ENCODE data around the gene PERM1.

The PERM1 gene

DNA sequence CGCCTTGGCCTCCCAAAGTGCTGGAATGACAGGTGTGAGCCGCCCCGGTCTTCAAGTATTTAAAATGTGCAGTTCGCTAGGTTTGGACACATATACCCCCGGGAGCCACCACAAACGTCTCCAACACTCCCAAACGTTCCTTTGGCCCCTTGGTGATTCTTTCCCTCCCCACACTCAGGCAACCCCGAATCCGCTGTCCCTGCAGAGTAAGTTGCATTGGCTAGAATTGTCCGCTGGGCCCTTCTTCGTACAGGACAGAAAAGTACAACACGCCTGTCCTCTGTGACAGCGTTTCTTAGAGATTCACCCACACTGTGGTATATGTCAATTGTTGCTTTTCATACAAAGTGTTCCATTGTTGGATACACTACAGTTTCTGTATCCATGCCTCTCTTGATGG lies 3.2 kb upstream of the PERM1 start:
- no peak overlapping the region for H3K27ac ChIP-seq
- TF ChIP-seq ZFX (IDR thresholded peaks at IDR 0.05), result no peak
- TF ChIP-seq, protein P1, sequence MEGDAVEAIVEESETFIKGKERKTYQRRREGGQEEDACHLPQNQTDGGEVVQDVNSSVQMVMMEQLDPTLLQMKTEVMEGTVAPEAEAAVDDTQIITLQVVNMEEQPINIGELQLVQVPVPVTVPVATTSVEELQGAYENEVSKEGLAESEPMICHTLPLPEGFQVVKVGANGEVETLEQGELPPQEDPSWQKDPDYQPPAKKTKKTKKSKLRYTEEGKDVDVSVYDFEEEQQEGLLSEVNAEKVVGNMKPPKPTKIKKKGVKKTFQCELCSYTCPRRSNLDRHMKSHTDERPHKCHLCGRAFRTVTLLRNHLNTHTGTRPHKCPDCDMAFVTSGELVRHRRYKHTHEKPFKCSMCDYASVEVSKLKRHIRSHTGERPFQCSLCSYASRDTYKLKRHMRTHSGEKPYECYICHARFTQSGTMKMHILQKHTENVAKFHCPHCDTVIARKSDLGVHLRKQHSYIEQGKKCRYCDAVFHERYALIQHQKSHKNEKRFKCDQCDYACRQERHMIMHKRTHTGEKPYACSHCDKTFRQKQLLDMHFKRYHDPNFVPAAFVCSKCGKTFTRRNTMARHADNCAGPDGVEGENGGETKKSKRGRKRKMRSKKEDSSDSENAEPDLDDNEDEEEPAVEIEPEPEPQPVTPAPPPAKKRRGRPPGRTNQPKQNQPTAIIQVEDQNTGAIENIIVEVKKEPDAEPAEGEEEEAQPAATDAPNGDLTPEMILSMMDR (conservative IDR thresholded peaks at IDR 0.05), result no peak

DNA sequence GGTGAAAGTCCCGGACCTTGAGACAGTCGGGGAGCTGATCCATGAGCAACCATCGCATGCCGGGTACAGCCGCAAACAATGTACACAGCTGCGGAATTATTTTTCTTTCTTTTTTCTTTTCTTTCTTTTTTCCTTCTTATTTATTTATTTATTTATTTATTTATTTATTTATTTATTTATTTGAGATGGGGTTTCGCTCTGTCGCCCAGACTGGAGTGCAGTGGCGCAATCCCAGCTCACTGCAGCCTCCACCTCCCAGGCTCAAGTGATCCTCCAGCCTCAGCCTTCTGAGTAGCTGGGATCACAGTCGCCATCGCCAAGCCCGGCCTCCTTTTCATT lies 2.6 kb upstream of the PERM1 start:
- no peak overlapping the region for H3K27ac ChIP-seq
- no peak for TF ChIP-seq ZFX (IDR thresholded peaks at IDR 0.05)
- TF ChIP-seq, protein P1 (conservative IDR thresholded peaks at IDR 0.05), result no peak; the same call in 1 of the 2 replicates

DNA sequence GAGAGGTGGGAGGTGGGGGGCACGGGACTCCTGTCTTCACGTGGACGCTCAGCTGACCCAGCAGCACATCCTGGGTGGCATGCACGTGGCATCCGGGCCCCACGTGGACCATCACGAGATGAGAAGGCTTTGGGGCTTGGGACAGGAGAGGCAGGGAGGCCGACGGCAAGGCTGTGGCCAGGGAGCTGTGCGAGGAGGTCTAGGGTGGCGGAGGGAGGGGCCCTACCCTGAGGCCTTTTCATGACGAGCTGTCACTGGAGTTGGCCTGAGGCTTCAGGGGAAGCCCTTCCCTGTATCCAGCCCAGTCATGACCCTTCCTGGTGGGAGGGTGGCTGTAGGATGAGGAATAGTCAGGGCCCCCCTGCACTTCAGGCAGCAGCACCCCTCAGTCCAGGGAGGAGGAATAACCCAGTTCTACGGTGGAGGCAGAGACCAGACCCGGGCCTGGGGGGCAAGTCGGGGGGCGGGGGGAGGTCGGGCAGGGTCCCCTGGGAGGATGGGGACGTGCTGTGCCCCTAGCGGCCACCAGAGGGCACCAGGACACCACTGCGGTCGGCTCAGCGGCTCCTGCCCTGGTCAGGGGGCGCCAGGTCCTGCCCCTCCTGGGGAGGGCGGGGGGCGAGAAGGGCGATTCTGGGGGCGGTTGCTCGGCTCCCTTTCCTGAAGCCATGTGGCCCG lies 2.0 kb upstream of the PERM1 start:
- TF ChIP-seq, protein P1 (conservative IDR thresholded peaks at IDR 0.05), result peak; percentile 95
- TF ChIP-seq ZFX (IDR thresholded peaks at IDR 0.05), result no peak
- no peak overlapping the region for H3K27ac ChIP-seq

DNA sequence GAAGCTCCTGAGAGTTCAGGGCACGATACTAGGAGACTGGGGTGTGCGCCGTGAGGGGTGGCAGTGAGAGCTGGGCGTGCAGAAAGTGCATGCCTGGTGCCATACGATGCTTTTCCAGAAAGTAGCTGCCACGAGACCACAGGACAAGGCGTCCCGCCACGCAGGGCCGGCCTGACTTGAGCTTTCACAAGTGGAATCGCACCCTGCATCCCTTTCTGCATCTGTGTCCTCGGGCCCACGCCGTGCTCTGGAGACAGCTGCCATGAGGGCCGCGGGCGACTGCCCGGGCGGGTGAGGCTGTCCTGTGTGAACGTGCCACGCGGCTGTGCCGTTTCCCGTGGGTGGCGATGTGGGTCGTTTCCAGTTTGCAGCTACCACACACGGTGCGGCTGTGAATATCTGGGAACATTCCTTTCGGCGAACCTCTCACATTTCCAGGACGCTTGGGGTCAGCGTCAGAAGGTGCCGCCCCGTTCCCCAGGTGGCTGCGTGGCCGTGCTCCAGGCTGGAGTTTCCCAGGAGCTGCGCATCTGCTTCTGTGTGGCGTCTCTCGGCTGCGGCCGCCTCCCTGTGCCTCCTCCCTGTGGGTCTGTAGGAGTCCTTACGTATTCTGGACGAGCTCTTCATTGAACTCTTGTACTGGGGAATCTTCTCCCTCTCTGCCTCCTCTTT lies 1.0 kb upstream of the PERM1 start:
- TF ChIP-seq, protein P1 (conservative IDR thresholded peaks at IDR 0.05), result no peak
- no peak for TF ChIP-seq ZFX (IDR thresholded peaks at IDR 0.05)
- no peak overlapping the region for H3K27ac ChIP-seq

DNA sequence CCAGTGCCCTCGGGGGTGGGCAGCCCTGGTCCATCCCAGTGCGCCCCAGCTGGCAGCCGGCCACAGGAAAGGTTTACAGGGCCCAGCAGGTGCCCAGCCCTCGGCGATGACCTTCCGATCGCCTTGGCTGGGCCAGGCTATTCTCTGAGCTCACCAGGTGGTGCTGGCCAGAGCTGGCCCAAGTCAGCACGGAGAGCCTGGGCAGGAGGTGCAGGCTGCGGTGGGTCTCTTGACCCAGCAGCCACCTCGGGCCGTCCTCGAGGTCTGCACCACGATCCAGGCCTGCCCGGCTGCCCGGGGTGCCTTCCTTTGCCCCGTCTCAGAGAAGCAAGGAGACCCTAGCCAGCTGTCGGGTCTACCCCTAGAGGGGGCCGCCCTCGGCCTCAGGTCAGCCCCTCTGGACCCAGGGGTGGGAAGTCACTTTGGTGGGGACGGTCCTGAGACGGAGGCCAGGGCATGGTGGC lies 370 bp downstream of the PERM1 start:
- TF ChIP-seq, protein P1 (conservative IDR thresholded peaks at IDR 0.05), result no peak
- no peak for TF ChIP-seq ZFX (IDR thresholded peaks at IDR 0.05)
- H3K27ac ChIP-seq, result no peak overlapping the region

DNA sequence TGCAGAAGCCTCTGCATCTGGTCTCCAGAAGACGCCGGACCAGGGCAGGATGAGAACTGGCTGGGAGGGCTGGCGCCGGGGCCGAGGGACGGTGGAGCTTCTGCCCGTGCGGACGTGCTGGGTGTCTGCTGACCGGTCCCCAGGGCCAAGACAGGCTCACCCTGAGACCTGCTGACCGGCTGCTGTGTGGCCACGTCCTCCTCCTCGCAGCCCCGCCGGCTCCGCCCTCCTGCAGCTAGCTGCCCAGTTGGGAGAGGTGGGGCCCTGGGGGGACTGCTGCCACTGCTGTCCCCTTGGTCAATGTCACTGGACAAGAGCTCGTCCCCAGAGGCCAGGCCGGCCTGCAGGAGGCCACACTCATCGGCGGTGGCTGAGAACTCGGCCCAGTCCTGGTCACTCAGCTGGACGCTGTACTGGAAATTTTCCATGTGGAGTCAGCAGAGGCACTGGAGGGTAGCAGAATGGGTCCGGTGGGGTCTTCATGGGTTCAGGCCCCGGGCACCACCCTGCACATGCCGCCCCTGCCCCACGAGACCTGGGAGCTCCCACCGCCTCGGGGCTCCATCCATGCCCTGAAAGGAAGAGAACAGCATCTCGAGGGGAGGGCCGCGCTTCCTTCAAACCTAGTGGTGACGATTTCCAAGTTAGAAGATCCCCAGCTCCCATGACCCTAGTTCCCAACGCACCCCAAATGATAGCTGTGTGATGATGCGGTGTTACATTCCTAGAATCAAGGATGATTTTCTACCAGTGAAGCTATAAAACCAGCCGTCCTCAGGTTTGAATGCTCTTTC lies 1.1 kb downstream of the PERM1 start:
- no peak overlapping the region for H3K27ac ChIP-seq
- TF ChIP-seq ZFX (IDR thresholded peaks at IDR 0.05), result no peak
- TF ChIP-seq, protein P1 (conservative IDR thresholded peaks at IDR 0.05), result no peak

DNA sequence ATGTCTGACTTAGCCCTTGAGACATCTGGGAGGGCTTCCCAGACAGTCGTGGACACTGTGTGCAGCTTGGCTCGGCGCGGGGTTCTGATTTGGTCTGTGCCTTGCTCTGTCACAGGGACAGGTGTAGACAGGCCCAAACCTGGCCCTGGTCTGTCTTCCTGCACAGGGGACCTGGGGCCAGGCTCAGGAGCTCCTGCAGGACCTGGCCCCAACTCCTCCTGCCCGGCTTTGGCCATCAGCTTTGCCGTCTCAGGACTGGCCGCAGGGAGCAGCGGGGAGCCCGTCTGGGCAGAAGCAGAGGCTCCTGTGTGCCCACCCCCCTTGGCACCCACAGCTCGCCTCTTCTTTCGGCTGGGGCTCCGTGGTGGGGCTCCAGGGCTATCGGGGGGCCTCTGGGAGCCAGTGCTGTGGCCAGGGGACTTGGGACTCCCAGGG lies 1.7 kb downstream of the PERM1 start:
- no peak for TF ChIP-seq ZFX (IDR thresholded peaks at IDR 0.05)
- TF ChIP-seq, protein P1 (conservative IDR thresholded peaks at IDR 0.05), result no peak

More for the DNA sequence above, 1.7 kb downstream of the PERM1 start:
- no peak overlapping the region for H3K27ac ChIP-seq
